ENCODE data around the gene MX1.

DNA sequence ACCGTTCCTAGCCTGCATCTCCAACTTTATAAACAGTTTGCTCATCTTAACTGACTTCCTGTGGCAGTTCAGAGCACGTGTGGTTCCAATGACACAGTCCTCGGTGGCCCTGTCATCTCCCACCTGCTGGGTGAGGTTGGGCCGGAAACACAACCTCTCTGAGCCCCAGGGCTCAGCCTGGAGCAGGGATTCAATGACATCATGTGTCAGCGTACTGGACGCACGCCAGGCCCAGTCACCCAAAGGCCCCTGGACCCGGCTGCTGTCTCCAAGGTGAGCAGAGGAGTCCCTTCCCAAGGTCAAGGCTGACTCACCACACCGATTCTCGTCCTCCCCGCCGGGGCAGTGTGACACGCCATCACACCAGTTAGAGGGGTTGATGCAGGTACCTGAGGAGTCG, 62.0 kb downstream of the MX1 start:
- TF ChIP-seq, protein P1, sequence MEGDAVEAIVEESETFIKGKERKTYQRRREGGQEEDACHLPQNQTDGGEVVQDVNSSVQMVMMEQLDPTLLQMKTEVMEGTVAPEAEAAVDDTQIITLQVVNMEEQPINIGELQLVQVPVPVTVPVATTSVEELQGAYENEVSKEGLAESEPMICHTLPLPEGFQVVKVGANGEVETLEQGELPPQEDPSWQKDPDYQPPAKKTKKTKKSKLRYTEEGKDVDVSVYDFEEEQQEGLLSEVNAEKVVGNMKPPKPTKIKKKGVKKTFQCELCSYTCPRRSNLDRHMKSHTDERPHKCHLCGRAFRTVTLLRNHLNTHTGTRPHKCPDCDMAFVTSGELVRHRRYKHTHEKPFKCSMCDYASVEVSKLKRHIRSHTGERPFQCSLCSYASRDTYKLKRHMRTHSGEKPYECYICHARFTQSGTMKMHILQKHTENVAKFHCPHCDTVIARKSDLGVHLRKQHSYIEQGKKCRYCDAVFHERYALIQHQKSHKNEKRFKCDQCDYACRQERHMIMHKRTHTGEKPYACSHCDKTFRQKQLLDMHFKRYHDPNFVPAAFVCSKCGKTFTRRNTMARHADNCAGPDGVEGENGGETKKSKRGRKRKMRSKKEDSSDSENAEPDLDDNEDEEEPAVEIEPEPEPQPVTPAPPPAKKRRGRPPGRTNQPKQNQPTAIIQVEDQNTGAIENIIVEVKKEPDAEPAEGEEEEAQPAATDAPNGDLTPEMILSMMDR (IDR thresholded peaks at IDR 0.05), result no peak
- TF ChIP-seq POLR2A (IDR thresholded peaks at IDR 0.05), result no peak
